ENCODE results near the gene INAFM2. TPM values are rescaled to one million over a fixed set of nuclear protein-coding genes. Genes with fewer than 3 reads are reported as not detected.

INAFM2 gene
- total RNA-seq, 2 donors from 2014 or later, result 53.4 to 76.6 TPM

GRCh38 chr15:40366457-40367370, 43.2 kb downstream of the INAFM2 start:
- intact Hi-C loops (cut with DNase I), result loop anchor here in 1 of 2 donors (10.0 kb wide), 1 partner anchor 48 kb away; no protein-coding TSS in a partner anchor
- peak; percentile 83 to 85 for ATAC-seq
- peak; percentile 84 for DNase-seq

- ATAC-seq, result peak; percentile 0
These were observed 43.8 kb downstream of the INAFM2 start for GRCh38 chr15:40367371-40367685.

DNA sequence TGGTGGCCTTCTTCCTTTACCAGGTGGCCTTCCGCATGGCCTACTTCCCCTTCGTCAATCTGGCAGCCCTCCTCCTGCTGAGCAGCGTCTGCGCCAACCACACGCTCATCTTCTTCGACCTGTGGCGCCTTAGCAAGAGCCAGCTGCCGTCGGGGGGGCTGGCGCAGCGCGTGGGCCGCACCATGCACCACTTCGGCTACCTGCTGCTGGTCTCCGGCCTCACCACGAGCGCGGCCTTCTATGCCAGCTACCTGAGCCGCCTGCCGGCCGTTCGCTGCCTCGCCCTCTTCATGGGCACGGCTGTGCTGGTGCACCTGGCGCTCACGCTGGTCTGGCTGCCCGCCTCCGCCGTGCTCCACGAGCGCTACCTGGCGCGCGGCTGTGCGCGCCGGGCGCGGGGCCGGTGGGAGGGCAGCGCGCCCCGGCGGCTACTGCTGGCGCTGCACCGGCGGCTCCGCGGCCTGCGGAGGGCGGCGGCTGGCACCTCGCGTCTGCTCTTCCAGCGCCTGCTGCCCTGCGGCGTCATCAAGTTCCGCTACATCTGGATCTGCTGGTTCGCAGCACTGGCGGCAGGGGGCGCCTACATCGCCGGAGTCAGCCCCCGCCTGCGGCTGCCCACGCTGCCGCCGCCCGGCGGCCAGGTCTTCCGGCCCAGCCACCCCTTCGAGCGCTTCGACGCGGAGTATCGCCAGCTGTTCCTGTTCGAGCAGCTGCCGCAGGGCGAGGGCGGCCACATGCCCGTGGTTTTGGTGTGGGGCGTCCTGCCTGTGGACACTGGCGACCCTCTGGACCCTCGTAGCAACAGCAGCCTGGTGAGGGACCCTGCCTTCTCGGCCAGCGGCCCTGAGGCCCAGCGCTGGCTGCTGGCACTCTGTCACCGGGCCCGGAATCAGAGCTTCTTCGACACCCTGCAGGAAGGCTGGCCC, 44.5 kb downstream of the INAFM2 start:
- ATAC-seq (peak; percentile 80 to 83), DNase-seq (peak; percentile 89)
- intact Hi-C loops (cut with DNase I), result loop anchor here (2.0 to 10.0 kb wide), 2 partner anchors 47 to 53 kb away; no protein-coding TSS in a partner anchor

More at GRCh38 chr15:40367371-40367685, 43.8 kb downstream of the INAFM2 start:
- DNase-seq, result no peak
- intact Hi-C loops (cut with DNase I), result loop anchor here in 1 of 2 donors (10.0 kb wide), 1 partner anchor 47 kb away; no protein-coding TSS in a partner anchor

DNA sequence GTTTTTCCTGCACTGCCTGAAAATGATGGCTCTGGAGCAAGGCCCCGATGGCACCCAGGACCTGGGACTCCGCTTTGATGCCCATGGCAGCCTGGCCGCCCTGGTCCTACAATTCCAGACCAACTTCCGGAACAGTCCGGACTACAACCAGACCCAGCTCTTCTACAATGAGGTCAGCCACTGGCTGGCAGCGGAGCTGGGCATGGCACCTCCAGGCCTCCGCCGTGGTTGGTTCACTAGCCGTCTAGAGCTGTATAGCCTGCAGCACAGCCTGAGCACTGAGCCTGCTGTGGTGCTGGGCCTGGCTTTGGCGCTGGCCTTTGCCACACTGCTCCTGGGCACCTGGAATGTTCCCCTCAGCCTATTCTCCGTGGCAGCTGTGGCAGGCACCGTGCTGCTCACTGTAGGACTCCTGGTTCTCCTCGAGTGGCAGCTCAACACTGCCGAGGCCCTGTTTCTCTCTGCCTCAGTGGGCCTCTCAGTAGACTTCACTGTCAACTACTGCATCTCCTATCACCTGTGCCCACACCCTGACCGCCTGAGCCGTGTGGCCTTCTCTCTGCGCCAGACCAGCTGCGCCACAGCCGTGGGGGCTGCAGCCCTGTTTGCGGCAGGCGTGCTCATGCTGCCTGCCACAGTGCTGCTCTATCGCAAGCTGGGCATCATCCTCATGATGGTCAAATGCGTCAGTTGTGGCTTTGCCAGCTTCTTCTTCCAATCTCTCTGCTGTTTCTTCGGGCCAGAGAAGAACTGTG, 45.4 kb downstream of the INAFM2 start:
- no peak for ATAC-seq
- intact Hi-C loops (cut with DNase I), result loop anchor here (2.0 to 10.0 kb wide), 2 partner anchors 46 to 52 kb away; no protein-coding TSS in a partner anchor
- DNase-seq, result no peak

- intact Hi-C loops (cut with DNase I), result loop anchor here (2.0 to 10.0 kb wide), 2 partner anchors 45 to 51 kb away; no protein-coding TSS in a partner anchor
- DNase-seq, result no peak
- no peak for ATAC-seq
These were observed 46.0 kb downstream of the INAFM2 start for GRCh38 chr15:40369474-40369869.

DNA sequence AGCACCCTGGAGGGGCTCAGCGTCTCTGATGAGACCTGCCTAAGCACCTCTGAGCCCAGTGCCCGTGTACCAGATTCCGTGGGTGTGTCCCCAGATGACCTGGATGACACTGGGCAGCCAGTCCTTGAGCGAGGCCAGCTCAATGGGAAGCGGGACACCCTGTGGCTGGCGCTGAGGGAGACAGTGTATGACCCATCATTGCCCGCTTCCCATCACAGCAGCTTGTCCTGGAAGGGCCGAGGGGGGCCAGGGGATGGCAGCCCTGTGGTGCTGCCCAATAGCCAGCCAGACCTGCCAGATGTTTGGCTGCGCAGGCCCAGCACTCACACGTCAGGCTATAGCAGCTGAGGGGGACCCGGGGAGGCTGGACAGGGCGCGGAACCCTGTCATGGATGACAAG, 46.5 kb downstream of the INAFM2 start:
- DNase-seq (no peak), ATAC-seq (no peak)
- intact Hi-C loops (cut with DNase I), result loop anchor here (2.0 to 10.0 kb wide), 2 partner anchors 45 to 51 kb away; no protein-coding TSS in a partner anchor

DNA sequence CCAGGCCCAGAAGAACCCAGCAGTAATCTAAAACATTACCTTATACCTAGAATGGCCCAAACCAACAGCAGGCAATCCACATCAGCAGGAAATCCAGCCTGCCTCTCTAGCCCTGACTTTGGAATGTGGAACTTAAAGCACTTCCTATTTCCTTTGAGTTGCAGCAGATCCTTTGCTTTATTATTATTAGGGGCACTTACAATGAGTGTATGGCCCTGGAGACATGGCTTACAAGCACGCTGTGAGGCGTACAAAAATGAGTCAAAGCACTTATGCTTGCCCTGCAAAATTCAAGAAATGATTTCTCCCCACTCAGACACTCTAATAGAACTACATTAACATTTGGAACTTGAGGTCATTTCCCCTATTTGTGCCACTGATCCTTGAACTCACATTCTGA, 49.5 kb downstream of the INAFM2 start:
- ATAC-seq (no peak), DNase-seq (no peak)
- intact Hi-C loops (cut with DNase I), result no loop called here

Other genes with a start within 250 kb of the INAFM2 start
- gene BMF, start 214.8 kb upstream of the INAFM2 start, total RNA-seq, result 1 to 10 TPM; 1.9 to 5.0 TPM
- gene BUB1B, start 162.6 kb upstream of the INAFM2 start, total RNA-seq, result 1 to 10 TPM in 1 of 2 donors, under 1 TPM in 1; 0.71 to 1.3 TPM
- gene PAK6, start 84.6 kb upstream of the INAFM2 start, total RNA-seq, result 10 to 100 TPM in 1 of 2 donors, 1 to 10 TPM in 1; 6.8 to 10.1 TPM
- gene ANKRD63, start 40.6 kb upstream of the INAFM2 start, total RNA-seq, result under 1 TPM in 1 of 2 donors, not detected in 1; 0.65 TPM
- 10 to 100 TPM in 1 of 2 donors, 1 to 10 TPM in 1; 8.4 to 13.5 TPM for gene PLCB2, start 15.8 kb upstream of the INAFM2 start, total RNA-seq
- 10 to 100 TPM; 72.1 to 83.8 TPM for gene CCDC9B, start 17.2 kb downstream of the INAFM2 start, total RNA-seq
- gene PHGR1, start 27.3 kb downstream of the INAFM2 start, total RNA-seq, result not detected
- gene DISP2, start 34.5 kb downstream of the INAFM2 start, total RNA-seq, result 1 to 10 TPM in 1 of 2 donors, under 1 TPM in 1; 0.31 to 6.5 TPM
- gene KNSTRN, start 59.0 kb downstream of the INAFM2 start, total RNA-seq, result 1 to 10 TPM; 7.2 to 8.0 TPM
- gene IVD, start 82.1 kb downstream of the INAFM2 start, total RNA-seq, result 10 to 100 TPM; 58.4 to 63.4 TPM
- 10 to 100 TPM; 14.5 to 14.8 TPM for gene BAHD1, start 117.3 kb downstream of the INAFM2 start, total RNA-seq
- gene CHST14, start 147.3 kb downstream of the INAFM2 start, total RNA-seq, result 10 to 100 TPM in 1 of 2 donors, 1 to 10 TPM in 1; 9.9 to 10.7 TPM
- gene CCDC32, start 241.3 kb downstream of the INAFM2 start, total RNA-seq, result 10 to 100 TPM; 16.9 to 22.7 TPM
- 10 to 100 TPM in 1 of 2 donors, 1 to 10 TPM in 1; 7.9 to 11.3 TPM for gene RPUSD2, start 245.6 kb downstream of the INAFM2 start, total RNA-seq

Data from left cardiac atrium (tissue), 4 donors.